NCI-H748 (cell line): ENCODE measurements around the gene EML1.

Experiments used
- DNase-seq: peaks from one replicate; lab custom pipeline; 2025; ENCODE audit not compliant: unreplicated experiment; lab: John Stamatoyannopoulos, UW

Gene EML1

GRCh38 chr14:99891266-99891665 is 98.1 kb downstream of the EML1 start:
- DNase-seq: no peak

- DNase-seq: no peak
These were observed 98.7 kb downstream of the EML1 start for GRCh38 chr14:99891900-99892299.

- DNase-seq: no peak
These were observed 99.2 kb downstream of the EML1 start for GRCh38 chr14:99892406-99892805.

- DNase-seq: no peak
These were observed 103.1 kb downstream of the EML1 start for GRCh38 chr14:99896361-99896760.

GRCh38 chr14:99899578-99900178 is 106.5 kb downstream of the EML1 start:
- no peak for DNase-seq

GRCh38 chr14:99902925-99903324 is 109.7 kb downstream of the EML1 start:
- no peak for DNase-seq

GRCh38 chr14:99904506-99904905 is 111.3 kb downstream of the EML1 start:
- no peak for DNase-seq

GRCh38 chr14:99905121-99905520 is 111.9 kb downstream of the EML1 start:
- DNase-seq: no peak

- no peak for DNase-seq
These were observed 114.8 kb downstream of the EML1 start for GRCh38 chr14:99907761-99908652.

GRCh38 chr14:99908653-99909250 is 115.5 kb downstream of the EML1 start:
- no peak for DNase-seq

GRCh38 chr14:99909513-99910064 is 116.4 kb downstream of the EML1 start:
- no peak for DNase-seq

GRCh38 chr14:99910337-99911309 is 117.4 kb downstream of the EML1 start:
- DNase-seq: no peak

- DNase-seq: no peak
These were observed 122.3 kb downstream of the EML1 start for GRCh38 chr14:99915305-99916090.

- no peak for DNase-seq
These were observed 122.8 kb downstream of the EML1 start for GRCh38 chr14:99916091-99916383.

GRCh38 chr14:99918781-99919180 is 125.6 kb downstream of the EML1 start:
- no peak for DNase-seq

GRCh38 chr14:99921425-99921824 is 128.2 kb downstream of the EML1 start:
- DNase-seq: no peak

- no peak for DNase-seq
These were observed 131.2 kb downstream of the EML1 start for GRCh38 chr14:99924379-99924778.

- DNase-seq: no peak
These were observed 132.3 kb downstream of the EML1 start for GRCh38 chr14:99925471-99925870.

GRCh38 chr14:99928963-99929362 is 135.8 kb downstream of the EML1 start:
- DNase-seq: no peak

- no peak for DNase-seq
These were observed 136.4 kb downstream of the EML1 start for GRCh38 chr14:99929601-99930000.
